H1 (cell line): ENCODE data around the gene SYP. TPM values are rescaled to one million over a fixed set of nuclear protein-coding genes. Genes with fewer than 3 reads are reported as not detected.

Experiments used
- ATF3 ChIP-seq: IDR thresholded peaks from 2 replicates; pipeline ENCODE4 v1.6.1; 2011; ENCODE audit warnings: low read depth, mild to moderate bottlenecking, low read length; ENCODE audit not compliant: insufficient read depth
- FOSL1 ChIP-seq: IDR thresholded peaks from 2 replicates; pipeline ENCODE4 v1.6.1; 2011; ENCODE audit warnings: mild to moderate bottlenecking, low read depth, low read length, moderate library complexity; ENCODE audit not compliant: insufficient read depth
- KDM4A ChIP-seq: IDR thresholded peaks from one replicate; pipeline ENCODE4 v1.7.1; 2012; ENCODE audit warnings: low read depth, mild to moderate bottlenecking, moderate library complexity, low read length, inconsistent platforms; ENCODE audit not compliant: severe bottlenecking
- POLR2AphosphoS5 ChIP-seq: IDR thresholded peaks from 2 replicates; pipeline ENCODE4 v1.6.1; 2011; ENCODE audit warnings: low read depth, low read length
- RNF2 ChIP-seq: fragments of 200-900, 300-1000 bp; sonication (generic); IDR thresholded peaks from 2 replicates; pipeline ENCODE4 v1.7.1; 2016; ENCODE audit warnings: borderline replicate concordance, low read depth, mild to moderate bottlenecking, antibody characterized with exemption, low read length; ENCODE audit not compliant: poor library complexity, severe bottlenecking; ENCODE audit errors: missing control alignments
- RXRA ChIP-seq: IDR thresholded peaks from 2 replicates; pipeline ENCODE4 v1.6.1; 2011; ENCODE audit warnings: low read depth, mild to moderate bottlenecking, low read length, moderate library complexity; ENCODE audit not compliant: insufficient read depth
- TBP ChIP-seq: IDR thresholded peaks from 2 replicates; pipeline ENCODE4 v1.6.1; 2011; ENCODE audit warnings: low read depth, low read length, improper control_type of control experiment
- TEAD4 ChIP-seq: IDR thresholded peaks from 2 replicates; pipeline ENCODE4 v1.6.1; 2012; ENCODE audit warnings: low read depth, low read length, inconsistent platforms, mixed read lengths
- polyA plus RNA-seq, 7 experiments: library from polyadenylated mRNA; depleted of rRNA in 3 of 7; stranded (reverse) in 5 of 7; unstranded in 2 of 7; fragments of >200 nt in 5 of 7; fragments of 200-250 nt in 2 of 7; gene quantifications; 1 replicate in 5 of 7; 2 replicates in 1 of 7; 4 replicates in 1 of 7; pipeline versions ENCODE4 v1.2.1 to v1.2.3, GENCODE V29; 2011 to 2013; ENCODE audit warnings: missing spikeins in 2 of 7, mixed read lengths in 2 of 7
- total RNA-seq: library from RNA; stranded (reverse); fragmentation: NEBNext Ultra II Directional; extraction: Animal tissue kit (Norgen Biotek cat#: 25700); gene quantifications from 2 replicates; pipeline ENCODE4 v1.2.1, GENCODE V29; 2021
- TF ChIP-seq, protein P1 (sequence below): fragments of 300-600 bp; sonication (generic); IDR thresholded peaks from 2 replicates; pipeline ENCODE4 v1.7.1; 2012; ENCODE audit warnings: low read length, moderate library complexity, mild to moderate bottlenecking, inconsistent platforms; ENCODE audit not compliant: insufficient replicate concordance

SYP gene
- total and polyA plus RNA-seq, 2 of the 8 experiments (the other 6 are each of a cell fraction or from before 2014, with no cell fraction given), result 4.3 to 10.8 TPM

DNA sequence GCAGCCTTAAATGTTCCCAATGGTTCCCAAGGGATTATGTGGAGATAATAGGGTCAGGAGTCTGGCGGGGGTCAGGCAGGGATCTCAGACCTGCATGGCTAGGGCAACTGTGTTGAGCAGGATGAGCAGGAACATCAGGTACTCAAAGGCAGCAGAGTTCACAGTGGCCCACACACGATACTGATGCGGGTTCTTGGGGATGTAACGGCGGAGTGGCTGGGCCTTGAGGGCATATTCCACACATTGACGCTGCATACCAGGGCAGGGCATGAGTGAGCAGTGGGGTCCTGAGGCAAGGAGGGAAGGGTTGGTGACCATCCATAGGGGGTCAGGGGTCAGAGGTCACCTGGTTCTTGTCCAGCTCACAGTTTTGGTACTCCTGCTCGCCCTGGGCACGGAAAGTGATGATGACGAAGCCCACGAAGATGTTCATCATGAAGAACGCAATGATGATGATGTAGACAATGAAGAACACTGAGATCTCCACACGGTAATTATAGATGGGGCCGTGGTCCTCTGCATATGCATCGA, 15.1 kb upstream of the SYP start (continued):
- TF ChIP-seq, protein P1, sequence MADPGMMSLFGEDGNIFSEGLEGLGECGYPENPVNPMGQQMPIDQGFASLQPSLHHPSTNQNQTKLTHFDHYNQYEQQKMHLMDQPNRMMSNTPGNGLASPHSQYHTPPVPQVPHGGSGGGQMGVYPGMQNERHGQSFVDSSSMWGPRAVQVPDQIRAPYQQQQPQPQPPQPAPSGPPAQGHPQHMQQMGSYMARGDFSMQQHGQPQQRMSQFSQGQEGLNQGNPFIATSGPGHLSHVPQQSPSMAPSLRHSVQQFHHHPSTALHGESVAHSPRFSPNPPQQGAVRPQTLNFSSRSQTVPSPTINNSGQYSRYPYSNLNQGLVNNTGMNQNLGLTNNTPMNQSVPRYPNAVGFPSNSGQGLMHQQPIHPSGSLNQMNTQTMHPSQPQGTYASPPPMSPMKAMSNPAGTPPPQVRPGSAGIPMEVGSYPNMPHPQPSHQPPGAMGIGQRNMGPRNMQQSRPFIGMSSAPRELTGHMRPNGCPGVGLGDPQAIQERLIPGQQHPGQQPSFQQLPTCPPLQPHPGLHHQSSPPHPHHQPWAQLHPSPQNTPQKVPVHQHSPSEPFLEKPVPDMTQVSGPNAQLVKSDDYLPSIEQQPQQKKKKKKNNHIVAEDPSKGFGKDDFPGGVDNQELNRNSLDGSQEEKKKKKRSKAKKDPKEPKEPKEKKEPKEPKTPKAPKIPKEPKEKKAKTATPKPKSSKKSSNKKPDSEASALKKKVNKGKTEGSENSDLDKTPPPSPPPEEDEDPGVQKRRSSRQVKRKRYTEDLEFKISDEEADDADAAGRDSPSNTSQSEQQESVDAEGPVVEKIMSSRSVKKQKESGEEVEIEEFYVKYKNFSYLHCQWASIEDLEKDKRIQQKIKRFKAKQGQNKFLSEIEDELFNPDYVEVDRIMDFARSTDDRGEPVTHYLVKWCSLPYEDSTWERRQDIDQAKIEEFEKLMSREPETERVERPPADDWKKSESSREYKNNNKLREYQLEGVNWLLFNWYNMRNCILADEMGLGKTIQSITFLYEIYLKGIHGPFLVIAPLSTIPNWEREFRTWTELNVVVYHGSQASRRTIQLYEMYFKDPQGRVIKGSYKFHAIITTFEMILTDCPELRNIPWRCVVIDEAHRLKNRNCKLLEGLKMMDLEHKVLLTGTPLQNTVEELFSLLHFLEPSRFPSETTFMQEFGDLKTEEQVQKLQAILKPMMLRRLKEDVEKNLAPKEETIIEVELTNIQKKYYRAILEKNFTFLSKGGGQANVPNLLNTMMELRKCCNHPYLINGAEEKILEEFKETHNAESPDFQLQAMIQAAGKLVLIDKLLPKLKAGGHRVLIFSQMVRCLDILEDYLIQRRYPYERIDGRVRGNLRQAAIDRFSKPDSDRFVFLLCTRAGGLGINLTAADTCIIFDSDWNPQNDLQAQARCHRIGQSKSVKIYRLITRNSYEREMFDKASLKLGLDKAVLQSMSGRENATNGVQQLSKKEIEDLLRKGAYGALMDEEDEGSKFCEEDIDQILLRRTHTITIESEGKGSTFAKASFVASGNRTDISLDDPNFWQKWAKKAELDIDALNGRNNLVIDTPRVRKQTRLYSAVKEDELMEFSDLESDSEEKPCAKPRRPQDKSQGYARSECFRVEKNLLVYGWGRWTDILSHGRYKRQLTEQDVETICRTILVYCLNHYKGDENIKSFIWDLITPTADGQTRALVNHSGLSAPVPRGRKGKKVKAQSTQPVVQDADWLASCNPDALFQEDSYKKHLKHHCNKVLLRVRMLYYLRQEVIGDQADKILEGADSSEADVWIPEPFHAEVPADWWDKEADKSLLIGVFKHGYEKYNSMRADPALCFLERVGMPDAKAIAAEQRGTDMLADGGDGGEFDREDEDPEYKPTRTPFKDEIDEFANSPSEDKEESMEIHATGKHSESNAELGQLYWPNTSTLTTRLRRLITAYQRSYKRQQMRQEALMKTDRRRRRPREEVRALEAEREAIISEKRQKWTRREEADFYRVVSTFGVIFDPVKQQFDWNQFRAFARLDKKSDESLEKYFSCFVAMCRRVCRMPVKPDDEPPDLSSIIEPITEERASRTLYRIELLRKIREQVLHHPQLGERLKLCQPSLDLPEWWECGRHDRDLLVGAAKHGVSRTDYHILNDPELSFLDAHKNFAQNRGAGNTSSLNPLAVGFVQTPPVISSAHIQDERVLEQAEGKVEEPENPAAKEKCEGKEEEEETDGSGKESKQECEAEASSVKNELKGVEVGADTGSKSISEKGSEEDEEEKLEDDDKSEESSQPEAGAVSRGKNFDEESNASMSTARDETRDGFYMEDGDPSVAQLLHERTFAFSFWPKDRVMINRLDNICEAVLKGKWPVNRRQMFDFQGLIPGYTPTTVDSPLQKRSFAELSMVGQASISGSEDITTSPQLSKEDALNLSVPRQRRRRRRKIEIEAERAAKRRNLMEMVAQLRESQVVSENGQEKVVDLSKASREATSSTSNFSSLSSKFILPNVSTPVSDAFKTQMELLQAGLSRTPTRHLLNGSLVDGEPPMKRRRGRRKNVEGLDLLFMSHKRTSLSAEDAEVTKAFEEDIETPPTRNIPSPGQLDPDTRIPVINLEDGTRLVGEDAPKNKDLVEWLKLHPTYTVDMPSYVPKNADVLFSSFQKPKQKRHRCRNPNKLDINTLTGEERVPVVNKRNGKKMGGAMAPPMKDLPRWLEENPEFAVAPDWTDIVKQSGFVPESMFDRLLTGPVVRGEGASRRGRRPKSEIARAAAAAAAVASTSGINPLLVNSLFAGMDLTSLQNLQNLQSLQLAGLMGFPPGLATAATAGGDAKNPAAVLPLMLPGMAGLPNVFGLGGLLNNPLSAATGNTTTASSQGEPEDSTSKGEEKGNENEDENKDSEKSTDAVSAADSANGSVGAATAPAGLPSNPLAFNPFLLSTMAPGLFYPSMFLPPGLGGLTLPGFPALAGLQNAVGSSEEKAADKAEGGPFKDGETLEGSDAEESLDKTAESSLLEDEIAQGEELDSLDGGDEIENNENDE, result no peak
- TF ChIP-seq KDM4A (no peak), RXRA (no peak), TBP (no peak), RNF2 (no peak), TEAD4 (no peak), FOSL1 (no peak), POLR2AphosphoS5 (no peak), ATF3 (no peak)
